ENCODE data around the gene TENM4.

DNA sequence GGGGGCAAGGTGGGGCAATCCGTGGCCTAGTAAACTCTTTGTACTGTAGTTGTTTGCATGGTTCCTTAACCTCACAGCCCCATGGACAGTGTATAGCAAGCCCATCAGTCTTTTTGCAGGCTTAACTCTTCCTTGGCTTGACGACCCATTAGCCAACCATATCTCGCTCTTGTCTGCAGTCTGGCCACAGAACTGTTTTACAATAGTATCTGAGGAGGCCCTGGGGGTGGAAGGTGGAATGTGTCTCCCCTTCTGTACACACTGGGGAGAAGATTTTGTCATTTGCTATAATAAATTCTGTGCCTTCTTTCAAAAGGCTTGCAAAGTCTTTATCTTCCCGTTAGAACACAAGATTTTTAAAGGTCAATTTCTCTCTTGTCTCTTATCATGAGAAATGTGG is 675.9 kb downstream of the TENM4 start:
- TF ChIP-seq, protein P1, sequence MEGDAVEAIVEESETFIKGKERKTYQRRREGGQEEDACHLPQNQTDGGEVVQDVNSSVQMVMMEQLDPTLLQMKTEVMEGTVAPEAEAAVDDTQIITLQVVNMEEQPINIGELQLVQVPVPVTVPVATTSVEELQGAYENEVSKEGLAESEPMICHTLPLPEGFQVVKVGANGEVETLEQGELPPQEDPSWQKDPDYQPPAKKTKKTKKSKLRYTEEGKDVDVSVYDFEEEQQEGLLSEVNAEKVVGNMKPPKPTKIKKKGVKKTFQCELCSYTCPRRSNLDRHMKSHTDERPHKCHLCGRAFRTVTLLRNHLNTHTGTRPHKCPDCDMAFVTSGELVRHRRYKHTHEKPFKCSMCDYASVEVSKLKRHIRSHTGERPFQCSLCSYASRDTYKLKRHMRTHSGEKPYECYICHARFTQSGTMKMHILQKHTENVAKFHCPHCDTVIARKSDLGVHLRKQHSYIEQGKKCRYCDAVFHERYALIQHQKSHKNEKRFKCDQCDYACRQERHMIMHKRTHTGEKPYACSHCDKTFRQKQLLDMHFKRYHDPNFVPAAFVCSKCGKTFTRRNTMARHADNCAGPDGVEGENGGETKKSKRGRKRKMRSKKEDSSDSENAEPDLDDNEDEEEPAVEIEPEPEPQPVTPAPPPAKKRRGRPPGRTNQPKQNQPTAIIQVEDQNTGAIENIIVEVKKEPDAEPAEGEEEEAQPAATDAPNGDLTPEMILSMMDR (IDR thresholded peaks at IDR 0.05) = no peak
- no peak for TF ChIP-seq POLR2A (IDR thresholded peaks at IDR 0.05)

Data from heart left ventricle (tissue), 13 donors.